ENCODE measurements around the gene TAS2R46. TPM values are rescaled to one million over a fixed set of nuclear protein-coding genes. Genes with fewer than 3 reads are reported as not detected.

The TAS2R46 gene
- total RNA-seq, 2 donors from 2014 or later: 1.2 to 3.0 TPM

GRCh38 chr12:11016937-11017336 lies 45.2 kb downstream of the TAS2R46 start:
- Histone ChIP-seq H3K9me3 (no peaks in the 10 kb centered on the region), H3K36me3 (no peaks in the 10 kb centered on the region), H3K4me3 (no peak overlapping the region), H3K4me1 (ENCODE audit: control insufficient read depth in 1 of 2, low read depth in 2 of 2) (no peaks in the 10 kb centered on the region), H3K27ac (no peak overlapping the region), H3K27me3 (replicated peaks; ENCODE audit: insufficient read depth) (no peaks in the 10 kb centered on the region)
- ATAC-seq (ENCODE audit: insufficient number of reproducible peaks, low FRiP score, low read depth) (no peak), DNase-seq (ENCODE audit: low spot score) (no peak)
- TF ChIP-seq CTCF (IDR thresholded peaks at IDR 0.05): no peak

- no peak for ATAC-seq (ENCODE audit: insufficient number of reproducible peaks, low FRiP score, low read depth)
These were observed 46.2 kb downstream of the TAS2R46 start for GRCh38 chr12:11015775-11016430.

GRCh38 chr12:11014234-11014633 lies 47.9 kb downstream of the TAS2R46 start:
- no peaks in the 10 kb centered on the region for H3K27me3 ChIP-seq (replicated peaks; ENCODE audit: insufficient read depth)
- DNase-seq (ENCODE audit: low spot score) (no peak), ATAC-seq (ENCODE audit: insufficient number of reproducible peaks, low FRiP score, low read depth) (no peak)
- no peaks in the 10 kb centered on the region for H3K4me1 ChIP-seq (ENCODE audit: control insufficient read depth in 1 of 2, low read depth in 2 of 2)
- H3K36me3 ChIP-seq: no peaks in the 10 kb centered on the region
- H3K9me3 ChIP-seq: no peaks in the 10 kb centered on the region
- H3K27ac ChIP-seq: no peak overlapping the region
- H3K4me3 ChIP-seq: no peak overlapping the region
- TF ChIP-seq CTCF (IDR thresholded peaks at IDR 0.05): no peak

More at GRCh38 chr12:11015775-11016430, 46.2 kb downstream of the TAS2R46 start:
- no peak for DNase-seq (ENCODE audit: low spot score)
- TF ChIP-seq CTCF (IDR thresholded peaks at IDR 0.05): no peak
- no peak overlapping the region for H3K27ac ChIP-seq
- no peaks in the 10 kb centered on the region for H3K27me3 ChIP-seq (replicated peaks; ENCODE audit: insufficient read depth)
- no peaks in the 10 kb centered on the region for H3K9me3 ChIP-seq
- no peaks in the 10 kb centered on the region for H3K4me1 ChIP-seq (ENCODE audit: control insufficient read depth in 1 of 2, low read depth in 2 of 2)
- H3K4me3 ChIP-seq: no peak overlapping the region
- H3K36me3 ChIP-seq: no peaks in the 10 kb centered on the region

Other genes with a start within 250 kb of the TAS2R46 start
- 1 to 10 TPM in 1 of 2 donors, not detected in 1; 4.6 TPM for gene TAS2R10, start 235.9 kb downstream of the TAS2R46 start, total RNA-seq
- gene PRR4, start 212.8 kb downstream of the TAS2R46 start, total RNA-seq: 10 to 100 TPM in 1 of 2 donors, 1 to 10 TPM in 1; 5.7 to 22.7 TPM
- 10 to 100 TPM; 18.5 to 30.5 TPM for gene PRH1, start 178.0 kb downstream of the TAS2R46 start, total RNA-seq
- 1 to 10 TPM; 3.1 to 7.3 TPM for gene TAS2R13, start 152.7 kb downstream of the TAS2R46 start, total RNA-seq
- not detected for gene PRH2, start 133.1 kb downstream of the TAS2R46 start, total RNA-seq
- 1 to 10 TPM; 1.9 to 5.4 TPM for gene TAS2R14, start 123.0 kb downstream of the TAS2R46 start, total RNA-seq
- gene TAS2R50, start 75.4 kb downstream of the TAS2R46 start, total RNA-seq: 1 to 10 TPM; 1.5 to 7.1 TPM
- gene TAS2R20, start 64.0 kb downstream of the TAS2R46 start, total RNA-seq: 1 to 10 TPM; 1.8 to 5.8 TPM
- gene TAS2R19, start 39.7 kb downstream of the TAS2R46 start, total RNA-seq: 10 to 100 TPM in 1 of 2 donors, 1 to 10 TPM in 1; 8.3 to 13.1 TPM
- gene TAS2R31, start 30.9 kb downstream of the TAS2R46 start, total RNA-seq: 1 to 10 TPM; 2.7 to 9.5 TPM
- gene TAS2R43, start 30.0 kb upstream of the TAS2R46 start, total RNA-seq: 1 to 10 TPM; 2.7 to 6.3 TPM
- 10 to 100 TPM in 1 of 2 donors, 1 to 10 TPM in 1; 4.1 to 15.1 TPM for gene TAS2R30, start 72.3 kb upstream of the TAS2R46 start, total RNA-seq
- gene SMIM10L1, start 108.9 kb upstream of the TAS2R46 start, total RNA-seq: 10 to 100 TPM in 1 of 2 donors, 1 to 10 TPM in 1; 4.7 to 10.4 TPM
- gene TAS2R42, start 124.6 kb upstream of the TAS2R46 start, total RNA-seq: not detected
- gene PRB3, start 207.4 kb upstream of the TAS2R46 start, total RNA-seq: not detected
- gene PRB4, start 248.1 kb upstream of the TAS2R46 start, total RNA-seq: not detected